H9 (cell line): ENCODE results near the gene PDZRN4. TPM values are rescaled to one million over a fixed set of nuclear protein-coding genes. Genes with fewer than 3 reads are reported as not detected.

Source experiments
- DNase-seq: peaks from one replicate; pipeline ENCODE4 v3.0.0-alpha.2; 2017
- H2AFZ ChIP-seq: one replicate; pipeline ENCODE4 v1.6.1; 2013; ENCODE audit warnings: mild to moderate bottlenecking, low read length, control low read depth, moderate library complexity
- H2AK5ac ChIP-seq: 2 replicates; pipeline ENCODE4 v1.6.1; 2013; ENCODE audit warnings: low read length, control low read depth, mixed read lengths; ENCODE audit not compliant: insufficient read length
- H2BK120ac ChIP-seq: one replicate; pipeline ENCODE4 v1.6.1; 2013; ENCODE audit warnings: low read depth, mild to moderate bottlenecking, low read length, control low read depth, inconsistent platforms; ENCODE audit not compliant: poor library complexity, severe bottlenecking
- H2BK12ac ChIP-seq: 2 replicates; pipeline ENCODE4 v1.6.1; 2013; ENCODE audit warnings: low read length, control low read depth, mixed read lengths, low read depth; ENCODE audit not compliant: insufficient read length
- H2BK15ac ChIP-seq: 2 replicates; pipeline ENCODE4 v1.6.1; 2013; ENCODE audit warnings: low read depth, low read length, control low read depth
- H2BK20ac ChIP-seq: one replicate; pipeline ENCODE4 v1.6.1; 2013; ENCODE audit warnings: low read depth, mild to moderate bottlenecking, low read length, control low read depth, inconsistent platforms; ENCODE audit not compliant: poor library complexity, severe bottlenecking
- H2BK5ac ChIP-seq: 2 replicates; pipeline ENCODE4 v1.6.1; 2013; ENCODE audit warnings: low read length, control low read depth, mixed read lengths; ENCODE audit not compliant: insufficient read length
- H3K14ac ChIP-seq: 2 replicates; pipeline ENCODE4 v1.6.1; 2013; ENCODE audit warnings: low read length, control low read depth; ENCODE audit not compliant: insufficient read depth
- H3K18ac ChIP-seq: 2 replicates; pipeline ENCODE4 v1.6.1; 2013; ENCODE audit warnings: low read depth, mild to moderate bottlenecking, mixed read lengths, low read length, control low read depth; ENCODE audit not compliant: insufficient read length
- H3K23ac ChIP-seq: 2 replicates; pipeline ENCODE4 v1.6.1; 2013; ENCODE audit warnings: low read length, control low read depth, mixed read lengths, low read depth; ENCODE audit not compliant: insufficient read length
- H3K23me2 ChIP-seq: 2 replicates; pipeline ENCODE4 v1.6.1; 2013; ENCODE audit warnings: low read depth, mild to moderate bottlenecking, mixed read lengths, low read length, control low read depth; ENCODE audit not compliant: insufficient read length, poor library complexity, severe bottlenecking
- H3K27ac ChIP-seq: 2 replicates; pipeline ENCODE4 v1.5.1; 2013; ENCODE audit warnings: low read length, control low read depth, mixed read lengths, low read depth; ENCODE audit not compliant: insufficient read length
- H3K27me3 ChIP-seq: 2 replicates; pipeline ENCODE4 v1.6.1; 2013; ENCODE audit warnings: low read length, control low read depth, inconsistent platforms; ENCODE audit not compliant: insufficient read depth
- H3K4ac ChIP-seq: 2 replicates; pipeline ENCODE4 v1.6.1; 2013; ENCODE audit warnings: low read depth, mild to moderate bottlenecking, control low read depth, inconsistent platforms, low read length, moderate library complexity
- H3K4me1 ChIP-seq: 2 replicates; pipeline ENCODE4 v1.6.1; 2013; ENCODE audit warnings: low read length, control low read depth, inconsistent platforms; ENCODE audit not compliant: insufficient read depth
- H3K4me2 ChIP-seq: 2 replicates; pipeline ENCODE4 v1.6.1; 2013; ENCODE audit warnings: low read length, control low read depth, mixed read lengths; ENCODE audit not compliant: insufficient read length, insufficient read depth
- H3K56ac ChIP-seq: 2 replicates; pipeline ENCODE4 v1.6.1; 2013; ENCODE audit warnings: low read depth, mild to moderate bottlenecking, mixed read lengths, low read length, control low read depth; ENCODE audit not compliant: insufficient read length
- H3K79me1 ChIP-seq: 2 replicates; pipeline ENCODE4 v1.6.1; 2013; ENCODE audit warnings: low read depth, mild to moderate bottlenecking, moderate library complexity, low read length, control low read depth, inconsistent platforms; ENCODE audit not compliant: insufficient read depth, poor library complexity, severe bottlenecking
- H3K79me2 ChIP-seq: 2 replicates; pipeline ENCODE4 v1.6.1; 2013; ENCODE audit warnings: low read length, control low read depth, inconsistent platforms; ENCODE audit not compliant: insufficient read depth
- H3K9ac ChIP-seq: 2 replicates; pipeline ENCODE4 v1.6.1; 2013; ENCODE audit warnings: low read length, control low read depth, mixed read lengths; ENCODE audit not compliant: insufficient read length; ENCODE audit errors: extremely low read depth
- H3K9me3 ChIP-seq: one replicate; pipeline ENCODE4 v1.6.1; 2013; ENCODE audit warnings: low read depth, low read length, inconsistent platforms; ENCODE audit not compliant: control insufficient read depth
- H3T11ph ChIP-seq: one replicate; pipeline ENCODE4 v1.6.1; 2013; ENCODE audit warnings: mild to moderate bottlenecking, low read length, control low read depth, inconsistent platforms
- H4K20me1 ChIP-seq: one replicate; pipeline ENCODE4 v1.6.1; 2013; ENCODE audit not compliant: control insufficient read depth, insufficient read length, insufficient read depth
- H4K5ac ChIP-seq: 2 replicates; pipeline ENCODE4 v1.6.1; 2013; ENCODE audit warnings: low read depth, mild to moderate bottlenecking, mixed read lengths, low read length, control low read depth; ENCODE audit not compliant: insufficient read length
- H4K8ac ChIP-seq: replicated peaks from 2 replicates; pipeline ENCODE4 v1.6.1; 2013; ENCODE audit warnings: low read length, control low read depth, mixed read lengths, low read depth; ENCODE audit not compliant: insufficient read length
- H4K91ac ChIP-seq: 2 replicates; pipeline ENCODE4 v1.6.1; 2013; ENCODE audit warnings: low read depth, mild to moderate bottlenecking, moderate library complexity, mixed read lengths, low read length, control low read depth; ENCODE audit not compliant: insufficient read length
- H3K27ac Mint-ChIP-seq, 3 experiments: 2 replicates in 2 of 3; 3 replicates in 1 of 3; pipeline ENCODE4 v1.8.0; 2020 to 2021; ENCODE audit warnings: mixed read lengths in 3 of 3, mild to moderate bottlenecking in 1 of 3, moderate library complexity in 1 of 3
- H3K27me3 Mint-ChIP-seq: 2 replicates; pipeline ENCODE4 v1.8.0; 2021; ENCODE audit warnings: low read depth, mild to moderate bottlenecking, moderate library complexity, mixed read lengths
- H3K36me3 Mint-ChIP-seq, 3 experiments: 2 replicates in 2 of 3; 3 replicates in 1 of 3; pipeline ENCODE4 v1.8.0; 2020 to 2021; ENCODE audit warnings: low read depth in 3 of 3, mixed read lengths in 3 of 3; ENCODE audit not compliant: insufficient read depth in 1 of 3
- H3K4me1 Mint-ChIP-seq, 2 experiments: 2 replicates each; pipeline ENCODE4 v1.8.0; 2020; ENCODE audit warnings: mixed read lengths in 2 of 2
- H3K4me3 Mint-ChIP-seq, 2 experiments: 2 replicates in 1 of 2; 3 replicates in 1 of 2; pipeline ENCODE4 v1.8.0; 2020 to 2021; ENCODE audit warnings: mild to moderate bottlenecking in 2 of 2, mixed read lengths in 2 of 2, moderate library complexity in 1 of 2
- H3K9me3 Mint-ChIP-seq, 2 experiments: 2 replicates in 1 of 2; 3 replicates in 1 of 2; pipeline ENCODE4 v1.8.0; 2020; ENCODE audit warnings: mild to moderate bottlenecking in 2 of 2, mixed read lengths in 2 of 2, moderate library complexity in 1 of 2
- CTCF ChIP-seq: fragments of 200-600 bp; sonication (generic); conservative IDR thresholded peaks from 3 replicates; pipeline ENCODE4 v1.8.0; 2021; ENCODE audit warnings: antibody characterized with exemption, mild to moderate bottlenecking
- WGBS: extraction: QIAGEN DNeasy Blood & Tissue Kit; methylation state at CpG from one replicate; pipeline ENCODE4 v1.1.7; 2013; ENCODE audit warnings: missing lambda C conversion rate, low lambda C conversion rate, mixed read lengths; ENCODE audit not compliant: insufficient read length; ENCODE audit errors: extremely low coverage; 5-methylcytosine and 5-hydroxymethylcytosine counted together
- total RNA-seq: library from RNA; stranded (reverse); gene quantifications from 2 replicates; pipeline ENCODE4 v1.2.1, GENCODE V29; 2021

Gene PDZRN4
- total RNA-seq, 1 experiment from 2014 or later = not detected

- WGBS = no CpG with 5 or more reads among the region's 1 CpG
Observed at GRCh38 chr12:41269056-41269455, 80.9 kb downstream of the PDZRN4 start.

More at GRCh38 chr12:41269056-41269455, 80.9 kb downstream of the PDZRN4 start:
- Mint-ChIP-seq H3K9me3 (no peaks in the 10 kb centered on the region), H3K27me3 (no peaks in the 10 kb centered on the region), H3K27ac (no peak overlapping the region), H3K4me1 (no peaks in the 10 kb centered on the region), H3K36me3 (no peaks in the 10 kb centered on the region), H3K4me3 (no peak overlapping the region)
- H3K79me1 ChIP-seq = no peaks in the 10 kb centered on the region
- H4K20me1 ChIP-seq = no peaks in the 10 kb centered on the region
- H3K27ac ChIP-seq = no peak overlapping the region
- no peak overlapping the region for H3T11ph ChIP-seq
- H3K9me3 ChIP-seq = no peaks in the 10 kb centered on the region
- no peak overlapping the region for H4K8ac ChIP-seq
- no peak overlapping the region for H3K56ac ChIP-seq
- H3K23ac ChIP-seq = no peak overlapping the region
- H2BK15ac ChIP-seq = no peak overlapping the region
- H3K23me2 ChIP-seq = no peaks in the 10 kb centered on the region
- H3K79me2 ChIP-seq = no peaks in the 10 kb centered on the region
- no peak for TF ChIP-seq CTCF
- no peak overlapping the region for H2AFZ ChIP-seq
- no peak overlapping the region for H2BK20ac ChIP-seq
- H4K5ac ChIP-seq = no peak overlapping the region
- no peak overlapping the region for H2BK12ac ChIP-seq
- H3K18ac ChIP-seq = no peak overlapping the region
- H3K9ac ChIP-seq = no peak overlapping the region
- H3K4me1 ChIP-seq = no peaks in the 10 kb centered on the region
- no peak overlapping the region for H2BK5ac ChIP-seq
- no peak overlapping the region for H3K4me2 ChIP-seq
- DNase-seq = no peak
- H3K14ac ChIP-seq = no peak overlapping the region
- H3K4ac ChIP-seq = no peak overlapping the region
- H2BK120ac ChIP-seq = no peak overlapping the region
- no peaks in the 10 kb centered on the region for H3K27me3 ChIP-seq
- H2AK5ac ChIP-seq = no peak overlapping the region
- no peak overlapping the region for H4K91ac ChIP-seq
